ENCODE results near the gene REXO5. TPM values are rescaled to one million over a fixed set of nuclear protein-coding genes. Genes with fewer than 3 reads are reported as not detected.

The REXO5 gene
- total and polyA plus RNA-seq, 10 of the 15 experiments (the other 5 are each of a cell fraction or from before 2014, with no cell fraction given): 3.8 to 15.5 (median 10.1) TPM

DNA sequence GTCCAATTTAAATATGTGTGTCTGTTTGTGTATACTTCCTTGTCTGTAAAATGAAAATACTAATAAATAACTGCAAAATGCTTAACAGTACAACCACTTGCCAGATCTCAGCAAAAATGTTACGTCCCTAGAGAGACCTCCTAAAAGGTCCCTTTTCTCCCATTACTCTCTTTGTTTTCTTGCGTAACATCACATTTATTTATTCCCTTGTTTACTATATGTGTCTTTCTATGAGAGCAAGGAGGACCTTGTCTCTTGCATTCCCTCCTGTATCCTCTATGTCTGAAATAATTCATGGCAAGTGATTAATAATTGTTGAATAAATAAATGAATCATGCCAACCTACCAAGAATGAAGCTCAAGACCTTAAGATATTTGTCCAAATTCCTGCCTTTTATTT lies 40.6 kb upstream of the REXO5 start:
- no TSS peak for BruUV-seq (replicated peaks)
- no peak overlapping the region for H3K27ac ChIP-seq (ENCODE audit: control insufficient read depth, insufficient read depth)

More for the DNA sequence above, 40.6 kb upstream of the REXO5 start:
- no peak overlapping the region for H3K4me2 ChIP-seq (ENCODE audit: control insufficient read depth, insufficient read depth)
- no peak overlapping the region for H2AFZ ChIP-seq (ENCODE audit: control insufficient read depth, low read depth, low read length)
- no peaks in the 10 kb centered on the region for H4K20me1 ChIP-seq (ENCODE audit: control insufficient read depth, insufficient read depth)
- H3K36me3 ChIP-seq (ENCODE audit: control insufficient read depth in 2 of 2, insufficient read depth in 2 of 2, low read length in 1 of 2): no peaks in the 10 kb centered on the region
- ATAC-seq (no peak), FAIRE-seq (no peak), DNase-seq (ENCODE audit: low read depth, low spot score) (no peak)
- no peak overlapping the region for H3K9ac ChIP-seq (ENCODE audit: control insufficient read depth, insufficient read depth, low read length)
- ChIA-PET SMC1A (ENCODE audit: uncharacterized antibody, unreplicated experiment) (interaction anchor here (1.1 to 1.8 kb wide), 6 partner anchors 9 to 90 kb away, joined by 3 to 7 read pairs (median 4); partner anchors contain the start of genes ERI2 and REXO5), RAD21 (ENCODE audit: unreplicated experiment) (no interaction called here), POLR2A (interaction anchor here (0.5 to 0.9 kb wide), 2 partner anchors 11 to 26 kb away, joined by 3 to 4 read pairs; no protein-coding TSS in a partner anchor), CTCF (interaction anchor here (1.0 to 3.2 kb wide), 6 partner anchors 10 to 89 kb away, joined by 3 to 44 read pairs (median 4); partner anchors contain the start of genes ERI2 and REXO5)
- no peaks in the 10 kb centered on the region for H3K79me2 ChIP-seq (ENCODE audit: control insufficient read depth, insufficient read depth, low read length)
- no peaks in the 10 kb centered on the region for H3K27me3 ChIP-seq (replicated peaks in 1 of 2; ENCODE audit: control insufficient read depth in 2 of 2, insufficient read depth in 2 of 2, low read length in 1 of 2)
- in situ Hi-C loops (cut with MboI) (no loop called here), intact Hi-C loops (cut with micrococcal nuclease; ENCODE audit: unreplicated experiment) (no loop called here)
- peaks cover 2% of the 10 kb centered on the region; the same call in 1 of the 2 replicates for H3K4me1 ChIP-seq (ENCODE audit: control insufficient read depth, insufficient read depth, low read length)
- H3K4me3 ChIP-seq: no peak overlapping the region
- TF ChIP-seq BHLHE40 (IDR thresholded peaks at IDR 0.05; ENCODE audit: borderline replicate concordance in 1 of 2, low read depth in 2 of 2, low read length in 1 of 2) (no peak), MYC (IDR thresholded peaks at IDR 0.05; ENCODE audit: insufficient read depth, insufficient read length, insufficient replicate concordance, low read length, severe bottlenecking) (no peak), CREM (IDR thresholded peaks at IDR 0.05; ENCODE audit: low read depth) (no peak), NFYB (IDR thresholded peaks at IDR 0.05; ENCODE audit: insufficient read depth, low read depth, low read length) (no peak), KAT2A (conservative IDR thresholded peaks at IDR 0.05; ENCODE audit: control insufficient read depth, low read depth, low read length) (no peak)
- TF ChIP-seq, protein P1, sequence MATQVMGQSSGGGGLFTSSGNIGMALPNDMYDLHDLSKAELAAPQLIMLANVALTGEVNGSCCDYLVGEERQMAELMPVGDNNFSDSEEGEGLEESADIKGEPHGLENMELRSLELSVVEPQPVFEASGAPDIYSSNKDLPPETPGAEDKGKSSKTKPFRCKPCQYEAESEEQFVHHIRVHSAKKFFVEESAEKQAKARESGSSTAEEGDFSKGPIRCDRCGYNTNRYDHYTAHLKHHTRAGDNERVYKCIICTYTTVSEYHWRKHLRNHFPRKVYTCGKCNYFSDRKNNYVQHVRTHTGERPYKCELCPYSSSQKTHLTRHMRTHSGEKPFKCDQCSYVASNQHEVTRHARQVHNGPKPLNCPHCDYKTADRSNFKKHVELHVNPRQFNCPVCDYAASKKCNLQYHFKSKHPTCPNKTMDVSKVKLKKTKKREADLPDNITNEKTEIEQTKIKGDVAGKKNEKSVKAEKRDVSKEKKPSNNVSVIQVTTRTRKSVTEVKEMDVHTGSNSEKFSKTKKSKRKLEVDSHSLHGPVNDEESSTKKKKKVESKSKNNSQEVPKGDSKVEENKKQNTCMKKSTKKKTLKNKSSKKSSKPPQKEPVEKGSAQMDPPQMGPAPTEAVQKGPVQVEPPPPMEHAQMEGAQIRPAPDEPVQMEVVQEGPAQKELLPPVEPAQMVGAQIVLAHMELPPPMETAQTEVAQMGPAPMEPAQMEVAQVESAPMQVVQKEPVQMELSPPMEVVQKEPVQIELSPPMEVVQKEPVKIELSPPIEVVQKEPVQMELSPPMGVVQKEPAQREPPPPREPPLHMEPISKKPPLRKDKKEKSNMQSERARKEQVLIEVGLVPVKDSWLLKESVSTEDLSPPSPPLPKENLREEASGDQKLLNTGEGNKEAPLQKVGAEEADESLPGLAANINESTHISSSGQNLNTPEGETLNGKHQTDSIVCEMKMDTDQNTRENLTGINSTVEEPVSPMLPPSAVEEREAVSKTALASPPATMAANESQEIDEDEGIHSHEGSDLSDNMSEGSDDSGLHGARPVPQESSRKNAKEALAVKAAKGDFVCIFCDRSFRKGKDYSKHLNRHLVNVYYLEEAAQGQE (IDR thresholded peaks at IDR 0.05; ENCODE audit: low read depth, low read length): no peak
- 100% methylated on average over 2 of the region's 2 CpGs for WGBS (ENCODE audit: insufficient coverage, insufficient replicate concordance, low lambda C conversion rate, missing lambda C conversion rate)
- H3K9me3 ChIP-seq (replicated peaks; ENCODE audit: control insufficient read depth, insufficient read depth, low read length): peaks cover 2% of the 10 kb centered on the region; the same call in 1 of the 3 replicates
